GM12878 (cell line): Measurements from ENCODE around the gene ZNF420. TPM values are rescaled to one million over a fixed set of nuclear protein-coding genes. Genes with fewer than 3 reads are reported as not detected.

Experiments
- ATAC-seq: fragments of 200-7000 bp; cut with Tn5 transposase; 3 replicates; pipeline ENCODE4 v1.9.1; 2020; ENCODE audit warnings: mild to moderate bottlenecking, moderate library complexity
- BruUV-seq: library from RNA; stranded (reverse); fragments of 400-500 nt; replicated peaks from 2 replicates; lab custom pipeline; 2021; lab: Mats Ljungman, UMichigan
- CTCF ChIA-PET: fragments of 300-600 bp; sonication (Branson Sonifier 250); formaldehyde crosslinking; extraction: SDS; loops from one replicate; lab custom pipeline; 2021; ENCODE audit warnings: inconsistent platforms; lab: Yijun Ruan, JAX
- POLR2A ChIA-PET: fragments of 350-600 bp; formaldehyde crosslinking; extraction: SDS; loops from one replicate; lab custom pipeline; 2021; ENCODE audit warnings: inconsistent platforms; lab: Charles Lee
- RAD21 ChIA-PET: fragments of 300-600 bp; sonication (Branson Sonifier 250); formaldehyde crosslinking; loops from one replicate; lab custom pipeline; 2023; ENCODE audit warnings: antibody characterized with exemption; ENCODE audit not compliant: unreplicated experiment; lab: Charles Lee
- SMC1A ChIA-PET: fragments of 300-600 bp; sonication (Branson Sonifier 250); formaldehyde crosslinking; loops from one replicate; lab custom pipeline; 2023; ENCODE audit not compliant: unreplicated experiment, uncharacterized antibody; lab: Charles Lee
- DNase-seq: peaks from one replicate; pipeline ENCODE4 v3.0.0-alpha.2; 2011; ENCODE audit warnings: low read depth, low spot score
- FAIRE-seq: peaks from 3 replicates; lab custom pipeline; 2011; peaks lifted over from hg19 to GRCh38; lab: Jason Lieb, UNC
- H2AFZ ChIP-seq: 2 replicates; pipeline ENCODE4 v1.6.0; 2011; ENCODE audit warnings: low read depth, low read length, control low read depth; ENCODE audit not compliant: control insufficient read depth
- H3K27ac ChIP-seq: 2 replicates; pipeline ENCODE4 v1.5.1; 2011; ENCODE audit warnings: control low read depth; ENCODE audit not compliant: control insufficient read depth, insufficient read depth
- H3K27me3 ChIP-seq, 2 experiments: replicated peaks in 1 of 2; 2 replicates each; pipeline versions ENCODE4 v1.6.0 to v1.6.1; 2011; ENCODE audit warnings: low read length in 1 of 2; ENCODE audit not compliant: control insufficient read depth in 2 of 2, insufficient read depth in 2 of 2
- H3K36me3 ChIP-seq, 2 experiments: 2 replicates each; pipeline ENCODE4 v1.5.1; 2011; ENCODE audit warnings: low read length in 1 of 2; ENCODE audit not compliant: control insufficient read depth in 2 of 2, insufficient read depth in 2 of 2
- H3K4me1 ChIP-seq: 2 replicates; pipeline ENCODE4 v1.6.1; 2011; ENCODE audit warnings: mild to moderate bottlenecking, low read length, moderate library complexity, mixed read lengths; ENCODE audit not compliant: control insufficient read depth, insufficient read depth
- H3K4me2 ChIP-seq: 2 replicates; pipeline ENCODE4 v1.6.0; 2011; ENCODE audit warnings: control low read depth; ENCODE audit not compliant: control insufficient read depth, insufficient read depth
- H3K4me3 ChIP-seq: fragments of 200-600 bp; sonication (generic); 2 replicates; pipeline ENCODE4 v1.5.1; 2016
- H3K79me2 ChIP-seq: 2 replicates; pipeline ENCODE4 v1.6.0; 2011; ENCODE audit warnings: low read length; ENCODE audit not compliant: control insufficient read depth, insufficient read depth
- H3K9ac ChIP-seq: 2 replicates; pipeline ENCODE4 v1.8.0; 2011; ENCODE audit warnings: low read length, control low read depth, mixed read lengths; ENCODE audit not compliant: control insufficient read depth, insufficient read depth
- H3K9me3 ChIP-seq: replicated peaks from 3 replicates; pipeline ENCODE4 v1.5.1; 2011; ENCODE audit warnings: mild to moderate bottlenecking, low read length; ENCODE audit not compliant: control insufficient read depth, insufficient read depth
- H4K20me1 ChIP-seq: 2 replicates; pipeline ENCODE4 v1.6.0; 2011; ENCODE audit not compliant: control insufficient read depth, insufficient read depth
- BCL3 ChIP-seq: IDR thresholded peaks from 2 replicates; pipeline ENCODE4 v1.6.1; 2011; ENCODE audit warnings: borderline replicate concordance, low read depth, mild to moderate bottlenecking, moderate library complexity, low read length; ENCODE audit not compliant: insufficient read depth, poor library complexity, severe bottlenecking
- FOXK2 ChIP-seq: fragments of 450-650 bp; IDR thresholded peaks from 2 replicates; pipeline ENCODE4 v1.6.1; 2017; ENCODE audit warnings: mild to moderate bottlenecking, moderate library complexity
- JUNB ChIP-seq: IDR thresholded peaks from 2 replicates; pipeline ENCODE4 v1.6.1; 2016; ENCODE audit warnings: antibody characterized with exemption, mild to moderate bottlenecking
- KLF5 ChIP-seq: fragments of 450-650 bp; IDR thresholded peaks from 2 replicates; pipeline ENCODE4 v1.6.1; 2014; ENCODE audit warnings: mild to moderate bottlenecking; ENCODE audit not compliant: partially characterized antibody
- MLLT1 ChIP-seq: fragments of 450-650 bp; IDR thresholded peaks from 2 replicates; pipeline ENCODE4 v1.6.1; 2016; ENCODE audit warnings: mild to moderate bottlenecking
- MTA2 ChIP-seq: fragments of 450-650 bp; IDR thresholded peaks from 2 replicates; pipeline ENCODE4 v1.6.1; 2016; ENCODE audit warnings: low read depth, mild to moderate bottlenecking, moderate library complexity
- MXI1 ChIP-seq: fragments of 150-350 bp; IDR thresholded peaks from 2 replicates; pipeline ENCODE4 v1.6.1; 2011; ENCODE audit warnings: low read depth, mild to moderate bottlenecking, inconsistent platforms, low read length, improper control_type of control experiment
- NR2C1 ChIP-seq: fragments of 450-650 bp; IDR thresholded peaks from 2 replicates; pipeline ENCODE4 v1.6.1; 2017; ENCODE audit warnings: antibody characterized with exemption, mild to moderate bottlenecking, moderate library complexity
- POLR2A ChIP-seq: IDR thresholded peaks from 2 replicates; pipeline ENCODE4 v1.6.1; 2011; ENCODE audit warnings: low read depth, mild to moderate bottlenecking, low read length
- RAD21 ChIP-seq: IDR thresholded peaks from 2 replicates; pipeline ENCODE4 v1.6.1; 2011; ENCODE audit warnings: mild to moderate bottlenecking, low read depth, low read length, moderate library complexity; ENCODE audit not compliant: insufficient read depth
- RAD51 ChIP-seq: fragments of 450-650 bp; IDR thresholded peaks from 2 replicates; pipeline ENCODE4 v1.6.1; 2016; ENCODE audit warnings: moderate library complexity, mild to moderate bottlenecking, inconsistent platforms
- SMC3 ChIP-seq: IDR thresholded peaks from 2 replicates; pipeline ENCODE4 v1.6.1; 2011; ENCODE audit warnings: low read length, improper control_type of control experiment, borderline replicate concordance
- ZBTB11 ChIP-seq: fragments of 450-650 bp; formaldehyde crosslinking; IDR thresholded peaks from 2 replicates; pipeline ENCODE4 v1.5.0; 2022; ENCODE audit warnings: mild to moderate bottlenecking, missing genetic modification characterization
- ZBTB40 ChIP-seq: fragments of 450-650 bp; IDR thresholded peaks from 2 replicates; pipeline ENCODE4 v1.6.1; 2016; ENCODE audit warnings: mild to moderate bottlenecking, moderate library complexity, borderline replicate concordance
- WGBS: methylation state at CpG from one replicate; pipeline ENCODE4 v1.1.6; 2016; ENCODE audit warnings: low lambda C conversion rate; ENCODE audit not compliant: insufficient replicate concordance, insufficient coverage; ENCODE audit errors: missing lambda C conversion rate; 5-methylcytosine and 5-hydroxymethylcytosine counted together
- in situ Hi-C: fragments of 300-500 bp; cut with MboI; formaldehyde crosslinking; loops from 9 replicates; pipeline ENCODE4 v1.14.3; 2018; ENCODE audit warnings: mixed read lengths
- intact Hi-C: fragments of 100-400 bp; cut with micrococcal nuclease; formaldehyde crosslinking; loops from one replicate; pipeline ENCODE4 v1.14.2; 2022; ENCODE audit not compliant: unreplicated experiment
- polyA plus RNA-seq, 11 experiments: library from polyadenylated mRNA; depleted of rRNA in 4 of 11; unstranded in 6 of 11; stranded (reverse) in 5 of 11; fragments of >200 nt; fragmentation: Nextera tagmentation in 4 of 11; fragmentation: Illumina TruSeq in 1 of 11; extraction: Ambion mirVana in 4 of 11; extraction: Trizol in 1 of 11; gene quantifications; 1 replicate in 1 of 11; 2 replicates in 10 of 11; pipeline versions ENCODE4 v1.2.1 to v1.2.3, GENCODE V29; 2011 to 2016; ENCODE audit warnings: inconsistent platforms in 2 of 11, missing spikeins in 2 of 11, low read depth in 1 of 11
- total RNA-seq, 4 experiments: library from RNA; depleted of rRNA in 3 of 4; stranded (reverse); fragments of >200 nt in 3 of 4; fragmentation: Illumina TruSeq in 1 of 4; extraction: Trizol in 1 of 4; gene quantifications; 2 replicates each; pipeline versions ENCODE4 v1.2.1 to v1.2.3, GENCODE V29; 2013 to 2021

ZNF420 gene
- total and polyA plus RNA-seq, 10 of the 15 experiments (the other 5 are each of a cell fraction or from before 2014, with no cell fraction given) = 4.5 to 11.4 (median 7.1) TPM

- TF ChIP-seq MLLT1 (no peak), MTA2 (no peak), BCL3 (no peak), RAD21 (no peak)
Observed at GRCh38 chr19:37128821-37129177, 50.6 kb downstream of the ZNF420 start (continued).

- peaks cover 2% of the 10 kb centered on the region; the same call in 1 of the 3 replicates for H3K9me3 ChIP-seq
- H3K4me3 ChIP-seq = no peak overlapping the region
- no peak overlapping the region for H3K4me2 ChIP-seq
- H3K36me3 ChIP-seq = no peaks in the 10 kb centered on the region
- intact Hi-C loops (no loop called here), in situ Hi-C loops (no loop called here)
- ATAC-seq (no peak), DNase-seq (no peak), FAIRE-seq (no peak)
- SMC1A ChIA-PET = no interaction called here
- RAD21 ChIA-PET = no interaction called here
- no peaks in the 10 kb centered on the region for H3K79me2 ChIP-seq
- H3K9ac ChIP-seq = no peak overlapping the region
- H3K4me1 ChIP-seq = no peaks in the 10 kb centered on the region
- POLR2A ChIA-PET = no interaction called here
- H2AFZ ChIP-seq = no peak overlapping the region
- BruUV-seq = no TSS peak
- 0% methylated on average over 1 of the region's 1 CpG for WGBS
- H3K27me3 ChIP-seq = no peaks in the 10 kb centered on the region
- CTCF ChIA-PET = interaction anchor here (0.5 kb wide), 1 partner anchor 1621 kb away, joined by 3 read pairs; no protein-coding TSS in a partner anchor
- H4K20me1 ChIP-seq = no peaks in the 10 kb centered on the region
- H3K27ac ChIP-seq = no peak overlapping the region
- no peak for TF ChIP-seq NR2C1
- no peak for TF ChIP-seq RAD51
- no peak for TF ChIP-seq FOXK2
- TF ChIP-seq POLR2A = no peak
- no peak for TF ChIP-seq JUNB
- no peak for TF ChIP-seq MXI1
- TF ChIP-seq SMC3 = no peak
- no peak for TF ChIP-seq ZBTB40
- TF ChIP-seq ZBTB11 (CRISPR knock-in tag) = no peak
- no peak for TF ChIP-seq KLF5
Observed at GRCh38 chr19:37136111-37136510, 57.9 kb downstream of the ZNF420 start.
